A549 (cell line): ENCODE results near the gene PAX8. TPM values are rescaled to one million over a fixed set of nuclear protein-coding genes. Genes with fewer than 3 reads are reported as not detected.

Experiments
- ATAC-seq, 2 experiments: fragments of 200-7000 bp in 1 of 2; fragments of >200 bp in 1 of 2; cut with Nextera tagmentation in 1 of 2; cut with Tn5 transposase in 1 of 2; 3 replicates each; pipeline versions ENCODE4 v1.8.0 to v1.9.1; 2018 to 2020; ENCODE audit warnings: mild to moderate bottlenecking in 1 of 2, moderate library complexity in 1 of 2
- CTCF ChIA-PET: fragments of 300-600 bp; sonication (Branson Sonifier 250); formaldehyde crosslinking; extraction: SDS; loops from one replicate; lab custom pipeline; 2021; ENCODE audit warnings: antibody characterized with exemption, inconsistent platforms; lab: Yijun Ruan, JAX
- POLR2A ChIA-PET: fragments of 350-600 bp; formaldehyde crosslinking; extraction: SDS; loops from one replicate; lab custom pipeline; 2021; ENCODE audit warnings: antibody characterized with exemption, inconsistent platforms; lab: Yijun Ruan, JAX
- DNase-seq, 2 experiments: peaks; one replicate each; pipeline versions ENCODE4 v3.0.0 to v3.0.0-alpha.2; 2011 to 2016; ENCODE audit warnings: low read depth in 1 of 2, low spot score in 1 of 2
- FAIRE-seq: peaks from 2 replicates; lab custom pipeline; 2011; peaks lifted over from hg19 to GRCh38; lab: Jason Lieb, UNC
- H3K27ac ChIP-seq, 2 experiments: fragments of >200 bp; sonication (Bioruptor Twin); formaldehyde crosslinking; 3 replicates each; pipeline ENCODE4 v1.5.1; 2016 to 2017
- H3K4me1 ChIP-seq: fragments of >200 bp; sonication (Bioruptor Twin); formaldehyde crosslinking; 3 replicates; pipeline ENCODE4 v1.6.1; 2016
- H3K4me2 ChIP-seq: fragments of >200 bp; sonication (Bioruptor Twin); formaldehyde crosslinking; 3 replicates; pipeline ENCODE4 v1.6.1; 2016
- H3K4me3 ChIP-seq: fragments of >200 bp; sonication (Bioruptor Twin); formaldehyde crosslinking; 3 replicates; pipeline ENCODE4 v1.5.1; 2016
- H3K9me3 ChIP-seq: fragments of >200 bp; sonication (Bioruptor Twin); formaldehyde crosslinking; 3 replicates; pipeline ENCODE4 v1.6.1; 2016
- ESRRA ChIP-seq: fragments of 150-350 bp; IDR thresholded peaks from 2 replicates; pipeline ENCODE4 v1.6.1; 2014; ENCODE audit warnings: mild to moderate bottlenecking, low read length, borderline replicate concordance
- FOSB ChIP-seq: fragments of 250-450 bp; sonication (Bioruptor Pico); IDR thresholded peaks from 2 replicates; pipeline ENCODE4 v1.5.0; 2020; ENCODE audit warnings: mild to moderate bottlenecking, moderate library complexity
- FOSL2 ChIP-seq, 2 experiments: fragments of 450-650 bp in 1 of 2; fragments of >200 bp in 1 of 2; sonication (Bioruptor Twin) in 1 of 2; formaldehyde crosslinking; IDR thresholded peaks; 2 replicates each; pipeline versions ENCODE4 v1.5.0 to v1.6.1; 2016 to 2020; ENCODE audit warnings: mild to moderate bottlenecking in 1 of 2, moderate library complexity in 1 of 2
- FOXS1 ChIP-seq: fragments of 250-450 bp; sonication (Bioruptor Pico); IDR thresholded peaks from 2 replicates; pipeline ENCODE4 v1.5.0; 2020; ENCODE audit warnings: mild to moderate bottlenecking, moderate library complexity
- GATA3 ChIP-seq: IDR thresholded peaks from 2 replicates; pipeline ENCODE4 v1.6.1; 2012; ENCODE audit warnings: borderline replicate concordance
- HEYL ChIP-seq: fragments of 250-450 bp; sonication (Bioruptor Pico); IDR thresholded peaks from 2 replicates; pipeline ENCODE4 v1.8.0; 2021; ENCODE audit warnings: mild to moderate bottlenecking, moderate library complexity
- JUN ChIP-seq, 2 experiments: fragments of >200 bp; sonication (Bioruptor Twin); formaldehyde crosslinking; IDR thresholded peaks; 2 replicates in 1 of 2; 3 replicates in 1 of 2; pipeline ENCODE4 v1.6.1; 2016 to 2017
- JUNB ChIP-seq: fragments of >200 bp; sonication (Bioruptor Twin); formaldehyde crosslinking; IDR thresholded peaks from 2 replicates; pipeline ENCODE4 v1.6.1; 2016
- KDM5A ChIP-seq: fragments of 200-600 bp; sonication (generic); IDR thresholded peaks from 2 replicates; pipeline ENCODE4 v1.6.1; 2016; ENCODE audit warnings: antibody characterized with exemption, mild to moderate bottlenecking
- MAZ ChIP-seq: fragments of 150-350 bp; IDR thresholded peaks from 2 replicates; pipeline ENCODE4 v1.6.1; 2014; ENCODE audit warnings: antibody characterized with exemption, low read depth, low read length, borderline replicate concordance
- NPAS2 ChIP-seq: fragments of 250-450 bp; sonication (Bioruptor Pico); IDR thresholded peaks from 2 replicates; pipeline ENCODE4 v1.8.0; 2022; ENCODE audit warnings: mild to moderate bottlenecking, moderate library complexity, borderline replicate concordance
- POLR2AphosphoS2 ChIP-seq: conservative IDR thresholded peaks from 2 replicates; pipeline ENCODE4 v1.6.1; 2012; ENCODE audit warnings: low read length, improper control_type of control experiment, inconsistent platforms
- RAD21 ChIP-seq, 2 experiments: fragments of >200 bp in 1 of 2; sonication (Bioruptor Twin) in 1 of 2; formaldehyde crosslinking in 1 of 2; IDR thresholded peaks in 1 of 2; conservative IDR thresholded peaks in 1 of 2; 2 replicates in 1 of 2; 3 replicates in 1 of 2; pipeline ENCODE4 v1.6.1; 2012 to 2018; ENCODE audit warnings: inconsistent platforms in 1 of 2
- RARB ChIP-seq: fragments of 250-450 bp; sonication (Bioruptor Pico); IDR thresholded peaks from 2 replicates; pipeline ENCODE4 v1.8.0; 2021; ENCODE audit warnings: mild to moderate bottlenecking, moderate library complexity
- SREBF2 ChIP-seq: fragments of 450-650 bp; IDR thresholded peaks from 2 replicates; pipeline ENCODE4 v1.6.1; 2014; ENCODE audit warnings: mild to moderate bottlenecking, moderate library complexity
- ZC3H11A ChIP-seq: fragments of 450-650 bp; IDR thresholded peaks from 2 replicates; pipeline ENCODE4 v1.6.1; 2014; ENCODE audit warnings: antibody characterized with exemption, mild to moderate bottlenecking
- ZFP36 ChIP-seq: fragments of 450-650 bp; IDR thresholded peaks from 2 replicates; pipeline ENCODE4 v1.6.1; 2014; ENCODE audit warnings: borderline replicate concordance; ENCODE audit not compliant: partially characterized antibody
- WGBS: methylation state at CpG from one replicate; pipeline ENCODE4 v1.1.6; 2017; ENCODE audit errors: missing lambda C conversion rate; 5-methylcytosine and 5-hydroxymethylcytosine counted together
- polyA plus RNA-seq, 4 experiments: library from polyadenylated mRNA; depleted of rRNA in 3 of 4; stranded (reverse); fragments of >200 nt; fragmentation: RNase III in 1 of 4; extraction: RNeasy Plus Mini Kit Qiagen cat#74134 plus additional on column Dnase treatment in 1 of 4; gene quantifications; 2 replicates in 3 of 4; 3 replicates in 1 of 4; pipeline ENCODE4 v1.2.3, GENCODE V29; 2011 to 2017
- TF ChIP-seq, protein P1 (sequence below): fragments of 150-350 bp; IDR thresholded peaks from 2 replicates; pipeline ENCODE4 v1.6.1; 2014; ENCODE audit warnings: low read depth, mild to moderate bottlenecking, low read length
- TF ChIP-seq, protein P2 (sequence below): fragments of 450-650 bp; IDR thresholded peaks from 2 replicates; pipeline ENCODE4 v1.6.1; 2014; ENCODE audit warnings: antibody characterized with exemption
- TF ChIP-seq, protein P3 (sequence below): fragments of >200 bp; sonication (Bioruptor Twin); formaldehyde crosslinking; IDR thresholded peaks from 3 replicates; pipeline ENCODE4 v1.5.1; 2016
- TF ChIP-seq, protein P4 (sequence below): IDR thresholded peaks from 2 replicates; pipeline ENCODE4 v1.6.1; 2012
- TF ChIP-seq, protein P5 (sequence below): IDR thresholded peaks from 2 replicates; pipeline ENCODE4 v1.6.1; 2012

Gene PAX8
- polyA plus RNA-seq, 2 of the 4 experiments (the other 2 are of a cell fraction): 0.71 to 0.81 TPM

DNA sequence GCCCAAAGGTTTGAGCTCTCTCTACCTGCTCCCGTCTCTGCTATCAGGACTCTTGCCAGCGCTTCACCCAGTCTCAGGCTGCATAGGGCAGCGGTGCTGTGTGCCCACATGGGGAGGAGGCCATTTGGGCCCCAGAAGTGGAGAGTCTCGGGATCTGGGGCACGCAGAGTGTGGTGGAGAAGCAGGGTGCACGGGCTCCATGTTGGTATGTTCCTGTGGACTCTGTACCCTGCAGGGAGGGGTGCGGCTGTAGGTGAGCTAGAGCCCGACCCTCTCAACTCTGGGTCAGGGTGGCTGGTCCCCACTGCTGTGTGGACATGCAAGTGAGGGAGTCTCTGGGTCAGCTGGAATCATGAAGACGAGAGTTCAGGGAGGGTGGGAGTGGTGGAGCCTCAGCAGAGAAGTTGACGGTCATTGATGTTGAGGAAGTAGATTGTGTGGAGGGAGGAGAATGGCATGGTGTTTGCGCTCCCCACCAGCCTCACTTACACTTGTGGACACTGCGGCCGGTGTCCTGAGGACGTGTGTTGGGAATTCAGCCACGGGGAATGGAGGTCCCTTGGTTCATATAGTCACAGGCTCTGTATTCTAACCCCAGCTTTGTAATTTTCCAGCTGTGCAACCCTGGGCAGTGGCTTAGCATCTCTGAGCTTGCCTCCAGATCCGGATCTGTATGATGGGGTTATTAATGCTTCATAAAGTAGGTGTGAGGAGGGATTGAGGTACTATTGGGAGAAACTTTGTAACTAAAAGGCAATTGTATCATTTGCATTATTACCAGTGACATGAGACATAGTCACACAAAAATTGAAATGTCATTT is 105.8 kb downstream of the PAX8 start:
- CTCF ChIA-PET: interaction anchor here (0.5 to 6.3 kb wide), 8 partner anchors 10 to 482 kb away, joined by 3 to 41 read pairs (median 4); no protein-coding TSS in a partner anchor
- FAIRE-seq: no peak
- TF ChIP-seq JUNB (no peak), POLR2AphosphoS2 (no peak), ESRRA (no peak), FOSL2 (IDR thresholded peaks at IDR 0.05) (no peak), FOSL2 (CRISPR knock-in tag; IDR thresholded peaks at IDR 0.05) (no peak), GATA3 (no peak), FOSB (CRISPR knock-in tag) (no peak), JUN (IDR thresholded peaks at IDR 0.05) (no peak), FOXS1 (CRISPR knock-in tag) (no peak), ZFP36 (no peak), RAD21 (conservative IDR thresholded peaks at IDR 0.05 in 1 of 2, IDR thresholded peaks at IDR 0.05 in 1 of 2) (no peak)
- TF ChIP-seq, protein P1, sequence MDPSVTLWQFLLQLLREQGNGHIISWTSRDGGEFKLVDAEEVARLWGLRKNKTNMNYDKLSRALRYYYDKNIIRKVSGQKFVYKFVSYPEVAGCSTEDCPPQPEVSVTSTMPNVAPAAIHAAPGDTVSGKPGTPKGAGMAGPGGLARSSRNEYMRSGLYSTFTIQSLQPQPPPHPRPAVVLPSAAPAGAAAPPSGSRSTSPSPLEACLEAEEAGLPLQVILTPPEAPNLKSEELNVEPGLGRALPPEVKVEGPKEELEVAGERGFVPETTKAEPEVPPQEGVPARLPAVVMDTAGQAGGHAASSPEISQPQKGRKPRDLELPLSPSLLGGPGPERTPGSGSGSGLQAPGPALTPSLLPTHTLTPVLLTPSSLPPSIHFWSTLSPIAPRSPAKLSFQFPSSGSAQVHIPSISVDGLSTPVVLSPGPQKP: no peak
- TF ChIP-seq, protein P2, sequence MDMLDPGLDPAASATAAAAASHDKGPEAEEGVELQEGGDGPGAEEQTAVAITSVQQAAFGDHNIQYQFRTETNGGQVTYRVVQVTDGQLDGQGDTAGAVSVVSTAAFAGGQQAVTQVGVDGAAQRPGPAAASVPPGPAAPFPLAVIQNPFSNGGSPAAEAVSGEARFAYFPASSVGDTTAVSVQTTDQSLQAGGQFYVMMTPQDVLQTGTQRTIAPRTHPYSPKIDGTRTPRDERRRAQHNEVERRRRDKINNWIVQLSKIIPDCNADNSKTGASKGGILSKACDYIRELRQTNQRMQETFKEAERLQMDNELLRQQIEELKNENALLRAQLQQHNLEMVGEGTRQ: no peak
- TF ChIP-seq, protein P3, sequence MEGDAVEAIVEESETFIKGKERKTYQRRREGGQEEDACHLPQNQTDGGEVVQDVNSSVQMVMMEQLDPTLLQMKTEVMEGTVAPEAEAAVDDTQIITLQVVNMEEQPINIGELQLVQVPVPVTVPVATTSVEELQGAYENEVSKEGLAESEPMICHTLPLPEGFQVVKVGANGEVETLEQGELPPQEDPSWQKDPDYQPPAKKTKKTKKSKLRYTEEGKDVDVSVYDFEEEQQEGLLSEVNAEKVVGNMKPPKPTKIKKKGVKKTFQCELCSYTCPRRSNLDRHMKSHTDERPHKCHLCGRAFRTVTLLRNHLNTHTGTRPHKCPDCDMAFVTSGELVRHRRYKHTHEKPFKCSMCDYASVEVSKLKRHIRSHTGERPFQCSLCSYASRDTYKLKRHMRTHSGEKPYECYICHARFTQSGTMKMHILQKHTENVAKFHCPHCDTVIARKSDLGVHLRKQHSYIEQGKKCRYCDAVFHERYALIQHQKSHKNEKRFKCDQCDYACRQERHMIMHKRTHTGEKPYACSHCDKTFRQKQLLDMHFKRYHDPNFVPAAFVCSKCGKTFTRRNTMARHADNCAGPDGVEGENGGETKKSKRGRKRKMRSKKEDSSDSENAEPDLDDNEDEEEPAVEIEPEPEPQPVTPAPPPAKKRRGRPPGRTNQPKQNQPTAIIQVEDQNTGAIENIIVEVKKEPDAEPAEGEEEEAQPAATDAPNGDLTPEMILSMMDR: no peak
- TF ChIP-seq, all 56 proteins: peak for 0
- no peaks in the 10 kb centered on the region for H3K4me1 ChIP-seq
- DNase-seq (no peak), ATAC-seq (no peak)
- no peaks in the 10 kb centered on the region for H3K9me3 ChIP-seq
- no peak overlapping the region for H3K4me3 ChIP-seq
- WGBS: 79% methylated on average over 16 of the region's 16 CpGs
- POLR2A ChIA-PET: interaction anchor here (0.7 kb wide), 1 partner anchor 87 kb away, joined by 3 read pairs; no protein-coding TSS in a partner anchor
- no peak overlapping the region for H3K27ac ChIP-seq
- no peak overlapping the region for H3K4me2 ChIP-seq

DNA sequence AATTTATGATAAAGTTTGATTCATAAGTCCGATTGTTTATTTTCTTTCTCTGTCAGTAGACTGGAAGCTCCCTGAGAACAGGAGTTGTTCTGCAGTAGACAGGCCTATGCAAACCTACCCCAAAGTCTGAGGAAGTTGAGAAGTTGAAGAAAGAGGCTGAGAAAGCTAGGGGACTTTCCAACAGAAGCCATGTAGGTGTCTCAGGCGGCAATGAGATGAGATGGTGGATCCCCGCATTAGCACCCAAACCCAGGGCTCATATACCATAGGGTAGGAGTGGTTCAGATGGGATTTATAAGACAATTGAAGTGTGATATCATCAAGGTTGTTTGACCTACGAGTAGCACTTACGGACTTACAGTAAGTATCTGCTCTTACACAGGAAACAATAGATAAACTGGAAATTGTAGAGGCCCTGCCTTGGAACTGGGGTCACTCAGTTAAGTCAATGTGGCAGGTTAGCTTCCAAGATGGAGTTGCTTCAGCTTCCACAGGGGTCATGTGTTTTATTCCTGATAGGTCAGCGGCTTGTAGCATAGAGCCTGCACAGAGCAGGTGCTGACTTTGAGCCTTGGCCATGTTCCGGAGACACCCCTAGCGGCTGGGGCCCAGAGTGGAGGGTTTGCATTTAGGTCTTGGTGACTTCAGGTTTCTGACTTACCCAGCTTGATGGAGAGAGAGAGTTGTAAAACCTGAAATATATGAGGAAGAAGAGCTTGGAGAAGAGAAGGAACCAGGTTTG is 107.2 kb downstream of the PAX8 start:
- FAIRE-seq (no peak), ATAC-seq (no peak), DNase-seq (no peak)
- no peak overlapping the region for H3K27ac ChIP-seq
- TF ChIP-seq FOSB (CRISPR knock-in tag): no peak
- TF ChIP-seq MAZ: no peak
- TF ChIP-seq, protein P4, sequence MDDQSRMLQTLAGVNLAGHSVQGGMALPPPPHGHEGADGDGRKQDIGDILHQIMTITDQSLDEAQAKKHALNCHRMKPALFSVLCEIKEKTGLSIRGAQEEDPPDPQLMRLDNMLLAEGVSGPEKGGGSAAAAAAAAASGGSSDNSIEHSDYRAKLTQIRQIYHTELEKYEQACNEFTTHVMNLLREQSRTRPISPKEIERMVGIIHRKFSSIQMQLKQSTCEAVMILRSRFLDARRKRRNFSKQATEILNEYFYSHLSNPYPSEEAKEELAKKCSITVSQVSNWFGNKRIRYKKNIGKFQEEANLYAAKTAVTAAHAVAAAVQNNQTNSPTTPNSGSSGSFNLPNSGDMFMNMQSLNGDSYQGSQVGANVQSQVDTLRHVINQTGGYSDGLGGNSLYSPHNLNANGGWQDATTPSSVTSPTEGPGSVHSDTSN: no peak
- TF ChIP-seq POLR2AphosphoS2: no peak
- TF ChIP-seq, protein P5, sequence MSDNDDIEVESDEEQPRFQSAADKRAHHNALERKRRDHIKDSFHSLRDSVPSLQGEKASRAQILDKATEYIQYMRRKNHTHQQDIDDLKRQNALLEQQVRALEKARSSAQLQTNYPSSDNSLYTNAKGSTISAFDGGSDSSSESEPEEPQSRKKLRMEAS: no peak
- no peak for TF ChIP-seq ZC3H11A
- no peak for TF ChIP-seq RARB
- no peak for TF ChIP-seq HEYL (CRISPR knock-in tag)
- TF ChIP-seq FOXS1 (CRISPR knock-in tag): no peak
- TF ChIP-seq NPAS2: no peak
- no peak for TF ChIP-seq KDM5A
- TF ChIP-seq ZFP36: no peak
- no peak for TF ChIP-seq SREBF2
- no peaks in the 10 kb centered on the region for H3K9me3 ChIP-seq
- WGBS: 81% methylated on average over 8 of the region's 8 CpGs
- no peak overlapping the region for H3K4me2 ChIP-seq
- POLR2A ChIA-PET: no interaction called here
- no peaks in the 10 kb centered on the region for H3K4me1 ChIP-seq
- CTCF ChIA-PET: interaction anchor here (1.3 to 6.3 kb wide), 4 partner anchors 11 to 199 kb away, joined by 3 to 41 read pairs (median 5); no protein-coding TSS in a partner anchor
- H3K4me3 ChIP-seq: no peak overlapping the region
